HepG2 (cell line): ENCODE measurements around the gene PPIP5K2. TPM values are rescaled to one million over a fixed set of nuclear protein-coding genes. Genes with fewer than 3 reads are reported as not detected.

Experiments
- ATF4 ChIP-seq, 2 experiments: fragments of 450-650 bp in 1 of 2; sonication (generic) in 1 of 2; formaldehyde crosslinking; IDR thresholded peaks; 2 replicates each; pipeline versions ENCODE4 v1.5.0 to v1.8.0; 2020 to 2022; ENCODE audit warnings: mild to moderate bottlenecking in 1 of 2, missing genetic modification reagents in 1 of 2
- CSRNP1 ChIP-seq: sonication (generic); formaldehyde crosslinking; IDR thresholded peaks from 2 replicates; pipeline ENCODE4 v1.8.1; 2023; ENCODE audit warnings: mild to moderate bottlenecking, missing genetic modification reagents
- FOXA3 ChIP-seq: IDR thresholded peaks from 2 replicates; pipeline ENCODE4 v1.6.1; 2016; ENCODE audit warnings: missing genetic modification reagents, missing compliant biosample characterization
- HNRNPK ChIP-seq: fragments of 200-400 bp; formaldehyde crosslinking; IDR thresholded peaks from 2 replicates; pipeline ENCODE4 v1.6.1; 2018; ENCODE audit warnings: low read length, low read depth, moderate library complexity, mild to moderate bottlenecking; ENCODE audit not compliant: poor library complexity, severe bottlenecking
- HNRNPUL1 ChIP-seq: fragments of 200-400 bp; formaldehyde crosslinking; IDR thresholded peaks from 2 replicates; pipeline ENCODE4 v1.6.1; 2017; ENCODE audit warnings: low read depth, mild to moderate bottlenecking, low read length, moderate library complexity
- KDM5B ChIP-seq: sonication (generic); formaldehyde crosslinking; IDR thresholded peaks from 2 replicates; pipeline ENCODE4 v1.4.0; 2020; ENCODE audit warnings: missing genetic modification reagents, mild to moderate bottlenecking, borderline replicate concordance
- PHF21A ChIP-seq: sonication (generic); formaldehyde crosslinking; IDR thresholded peaks from 2 replicates; pipeline ENCODE4 v1.5.0; 2020; ENCODE audit warnings: mild to moderate bottlenecking, missing genetic modification reagents
- SIN3A ChIP-seq: IDR thresholded peaks from 2 replicates; pipeline ENCODE4 v1.6.1; 2011; ENCODE audit warnings: low read depth, mild to moderate bottlenecking, control low read depth, low read length, borderline replicate concordance
- ZNF234 ChIP-seq: sonication (generic); formaldehyde crosslinking; conservative IDR thresholded peaks from 2 replicates; pipeline ENCODE4 v1.5.1; 2020; ENCODE audit warnings: mild to moderate bottlenecking, missing genetic modification reagents
- ZNF484 ChIP-seq: sonication (generic); formaldehyde crosslinking; IDR thresholded peaks from 2 replicates; pipeline ENCODE4 v1.5.1; 2020; ENCODE audit warnings: mild to moderate bottlenecking, low read depth, missing genetic modification reagents, borderline replicate concordance
- ZNF563 ChIP-seq: sonication (generic); formaldehyde crosslinking; IDR thresholded peaks from 2 replicates; pipeline ENCODE4 v1.8.0; 2022; ENCODE audit warnings: mild to moderate bottlenecking, moderate library complexity, missing genetic modification reagents
- ZNF576 ChIP-seq: sonication (generic); formaldehyde crosslinking; IDR thresholded peaks from 2 replicates; pipeline ENCODE4 v1.4.0; 2020; ENCODE audit warnings: mild to moderate bottlenecking, missing genetic modification reagents
- ZNF629 ChIP-seq: sonication (generic); formaldehyde crosslinking; conservative IDR thresholded peaks from 2 replicates; pipeline ENCODE4 v1.5.0; 2020; ENCODE audit warnings: missing genetic modification reagents
- ZNF772 ChIP-seq: sonication (generic); formaldehyde crosslinking; IDR thresholded peaks from 2 replicates; pipeline ENCODE4 v1.5.0; 2020; ENCODE audit warnings: mild to moderate bottlenecking, missing genetic modification reagents
- ZNF776 ChIP-seq: sonication (generic); formaldehyde crosslinking; IDR thresholded peaks from 2 replicates; pipeline ENCODE4 v1.4.0; 2020; ENCODE audit warnings: mild to moderate bottlenecking, missing genetic modification reagents
- polyA plus RNA-seq, 8 experiments: library from polyadenylated mRNA; depleted of rRNA in 3 of 8; stranded (reverse) in 7 of 8; unstranded in 1 of 8; fragments of >200 nt; fragmentation: Illumina TruSeq in 4 of 8; extraction: Trizol in 4 of 8; gene quantifications; 2 replicates each; pipeline versions ENCODE4 v1.2.1 to v1.2.3, GENCODE V29; 2011 to 2016; ENCODE audit warnings: low read depth in 4 of 8, missing spikeins in 1 of 8, mixed read lengths in 1 of 8; ENCODE audit not compliant: insufficient read depth in 1 of 8
- total RNA-seq, 5 experiments: library from RNA; depleted of rRNA; stranded (reverse); fragments of >200 nt; fragmentation: Illumina TruSeq; extraction: Trizol; gene quantifications; 2 replicates each; pipeline ENCODE4 v1.2.3, GENCODE V29; 2016; ENCODE audit warnings: low read depth in 1 of 5
- TF ChIP-seq, protein P1 (sequence below): sonication (generic); formaldehyde crosslinking; IDR thresholded peaks from 2 replicates; pipeline ENCODE4 v1.4.0; 2020; ENCODE audit warnings: missing genetic modification reagents, mild to moderate bottlenecking, borderline replicate concordance
- TF ChIP-seq, protein P2 (sequence below): sonication (generic); formaldehyde crosslinking; IDR thresholded peaks from 2 replicates; pipeline ENCODE4 v1.5.0; 2020; ENCODE audit warnings: mild to moderate bottlenecking, missing genetic modification reagents, borderline replicate concordance
- TF ChIP-seq, protein P3 (sequence below): sonication (generic); formaldehyde crosslinking; IDR thresholded peaks from 2 replicates; pipeline ENCODE4 v1.5.0; 2020; ENCODE audit warnings: missing genetic modification reagents, mild to moderate bottlenecking, borderline replicate concordance

Gene PPIP5K2
- total and polyA plus RNA-seq, 2 of the 13 experiments (the other 11 are each of a cell fraction or from before 2014, with no cell fraction given), result 19.7 to 45.6 TPM

GRCh38 chr5:103119765-103120606, at the start of gene PPIP5K2, which contains the start of gene GIN1 (continued):
- TF ChIP-seq, protein P1, sequence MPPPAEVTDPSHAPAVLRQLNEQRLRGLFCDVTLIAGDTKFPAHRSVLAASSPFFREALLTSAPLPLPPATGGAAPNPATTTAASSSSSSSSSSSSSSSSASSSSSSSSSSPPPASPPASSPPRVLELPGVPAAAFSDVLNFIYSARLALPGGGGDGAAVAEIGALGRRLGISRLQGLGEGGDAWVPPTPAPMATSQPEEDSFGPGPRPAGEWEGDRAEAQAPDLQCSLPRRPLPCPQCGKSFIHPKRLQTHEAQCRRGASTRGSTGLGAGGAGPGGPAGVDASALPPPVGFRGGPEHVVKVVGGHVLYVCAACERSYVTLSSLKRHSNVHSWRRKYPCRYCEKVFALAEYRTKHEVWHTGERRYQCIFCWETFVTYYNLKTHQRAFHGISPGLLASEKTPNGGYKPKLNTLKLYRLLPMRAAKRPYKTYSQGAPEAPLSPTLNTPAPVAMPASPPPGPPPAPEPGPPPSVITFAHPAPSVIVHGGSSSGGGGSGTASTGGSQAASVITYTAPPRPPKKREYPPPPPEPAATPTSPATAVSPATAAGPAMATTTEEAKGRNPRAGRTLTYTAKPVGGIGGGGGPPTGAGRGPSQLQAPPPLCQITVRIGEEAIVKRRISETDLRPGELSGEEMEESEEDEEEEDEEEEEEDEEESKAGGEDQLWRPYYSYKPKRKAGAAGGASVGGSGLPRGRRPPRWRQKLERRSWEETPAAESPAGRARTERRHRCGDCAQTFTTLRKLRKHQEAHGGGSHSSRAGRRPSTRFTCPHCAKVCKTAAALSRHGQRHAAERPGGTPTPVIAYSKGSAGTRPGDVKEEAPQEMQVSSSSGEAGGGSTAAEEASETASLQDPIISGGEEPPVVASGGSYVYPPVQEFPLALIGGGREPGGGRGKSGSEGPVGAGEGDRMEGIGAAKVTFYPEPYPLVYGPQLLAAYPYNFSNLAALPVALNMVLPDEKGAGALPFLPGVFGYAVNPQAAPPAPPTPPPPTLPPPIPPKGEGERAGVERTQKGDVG (CRISPR knock-in tag), result peak; percentile 74; the same call in 1 of the 2 replicates
- TF ChIP-seq ZNF484 (CRISPR knock-in tag) (no peak), ATF4 (CRISPR knock-in tag; IDR thresholded peaks at IDR 0.05) (peak in 1 of 2 experiments; percentile 80; a peak in 2 of 4 replicates), ZNF629 (CRISPR knock-in tag) (no peak; the same call in 1 of the 2 replicates), ZNF563 (CRISPR knock-in tag) (peak; percentile 76), PHF21A (peak; percentile 96), FOXA3 (CRISPR knock-in tag) (peak; percentile 76), CSRNP1 (CRISPR knock-in tag) (peak; percentile 93), ZNF576 (CRISPR knock-in tag) (no peak), HNRNPUL1 (no peak), KDM5B (CRISPR knock-in tag) (peak; percentile 75; the same call in 1 of the 2 replicates), ZNF776 (CRISPR knock-in tag) (0 out of 2 replicates have a peak, but pooled peaks have one; percentile 16), SIN3A (peak; percentile 74; the same call in 1 of the 2 replicates), HNRNPK (no peak), ZNF234 (CRISPR knock-in tag) (no peak), ZNF772 (CRISPR knock-in tag) (no peak; the same call in 1 of the 2 replicates)
- TF ChIP-seq, protein P2, sequence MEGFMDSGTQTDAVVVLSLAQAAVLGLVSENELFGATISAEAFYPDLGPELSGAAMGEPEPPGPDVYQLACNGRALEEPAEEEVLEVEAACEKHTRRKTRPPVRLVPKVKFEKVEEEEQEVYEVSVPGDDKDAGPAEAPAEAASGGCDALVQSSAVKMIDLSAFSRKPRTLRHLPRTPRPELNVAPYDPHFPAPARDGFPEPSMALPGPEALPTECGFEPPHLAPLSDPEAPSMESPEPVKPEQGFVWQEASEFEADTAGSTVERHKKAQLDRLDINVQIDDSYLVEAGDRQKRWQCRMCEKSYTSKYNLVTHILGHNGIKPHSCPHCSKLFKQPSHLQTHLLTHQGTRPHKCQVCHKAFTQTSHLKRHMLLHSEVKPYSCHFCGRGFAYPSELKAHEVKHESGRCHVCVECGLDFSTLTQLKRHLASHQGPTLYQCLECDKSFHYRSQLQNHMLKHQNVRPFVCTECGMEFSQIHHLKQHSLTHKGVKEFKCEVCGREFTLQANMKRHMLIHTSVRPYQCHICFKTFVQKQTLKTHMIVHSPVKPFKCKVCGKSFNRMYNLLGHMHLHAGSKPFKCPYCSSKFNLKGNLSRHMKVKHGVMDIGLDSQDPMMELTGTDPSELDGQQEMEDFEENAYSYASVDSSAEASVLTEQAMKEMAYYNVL, result peak; percentile 87; the same call in 1 of the 2 replicates
- TF ChIP-seq, protein P3, sequence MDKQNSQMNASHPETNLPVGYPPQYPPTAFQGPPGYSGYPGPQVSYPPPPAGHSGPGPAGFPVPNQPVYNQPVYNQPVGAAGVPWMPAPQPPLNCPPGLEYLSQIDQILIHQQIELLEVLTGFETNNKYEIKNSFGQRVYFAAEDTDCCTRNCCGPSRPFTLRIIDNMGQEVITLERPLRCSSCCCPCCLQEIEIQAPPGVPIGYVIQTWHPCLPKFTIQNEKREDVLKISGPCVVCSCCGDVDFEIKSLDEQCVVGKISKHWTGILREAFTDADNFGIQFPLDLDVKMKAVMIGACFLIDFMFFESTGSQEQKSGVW (CRISPR knock-in tag), result no peak
